HepG2 (cell line): ENCODE data around the gene NSMCE1. TPM values are rescaled to one million over a fixed set of nuclear protein-coding genes. Genes with fewer than 3 reads are reported as not detected.

ENCODE experiments used
- ATAC-seq: fragments of 200-7000 bp; cut with Tn5 transposase; 3 replicates; pipeline ENCODE4 v1.9.1; 2020; ENCODE audit warnings: mild to moderate bottlenecking, moderate library complexity
- BruUV-seq: library from RNA; stranded (reverse); fragments of 400-500 nt; replicated peaks from 2 replicates; lab custom pipeline; 2021; lab: Mats Ljungman, UMichigan
- CTCF ChIA-PET: fragments of 300-600 bp; formaldehyde crosslinking; extraction: SDS; loops from one replicate; lab custom pipeline; 2021; ENCODE audit warnings: low total read pairs, inconsistent platforms, low intra/inter-chr PET ratio; lab: Yijun Ruan, JAX
- POLR2A ChIA-PET: fragments of 350-600 bp; sonication (Branson Sonifier 250); formaldehyde crosslinking; loops from one replicate; lab custom pipeline; 2020; ENCODE audit warnings: antibody characterized with exemption, inconsistent platforms; lab: Yijun Ruan, JAX
- DNase-seq: peaks from one replicate; pipeline ENCODE4 v3.0.0-alpha.2; 2015; ENCODE audit warnings: low spot score
- FAIRE-seq: peaks from 3 replicates; lab custom pipeline; 2011; peaks lifted over from hg19 to GRCh38; lab: Jason Lieb, UNC
- H2AFZ ChIP-seq: one replicate; pipeline ENCODE4 v1.6.1; 2011; ENCODE audit warnings: low read length, inconsistent platforms
- H3K27ac ChIP-seq: fragments of 300-600 bp; 3 replicates; pipeline ENCODE4 v1.8.0; 2011; ENCODE audit warnings: mixed run types, mild to moderate bottlenecking, mixed read lengths, low read length, inconsistent platforms; ENCODE audit not compliant: insufficient read depth; ENCODE audit errors: extremely low read length
- H3K27me3 ChIP-seq, 2 experiments: fragments of 200-600 bp in 1 of 2; 2 replicates in 1 of 2; 3 replicates in 1 of 2; pipeline versions ENCODE4 v1.6.0 to v1.8.0; 2011; ENCODE audit warnings: low read length in 2 of 2, mild to moderate bottlenecking in 2 of 2, moderate library complexity in 2 of 2, inconsistent platforms in 1 of 2; ENCODE audit not compliant: insufficient read depth in 2 of 2, control insufficient read depth in 1 of 2
- H3K36me3 ChIP-seq, 2 experiments: fragments of 200-600 bp in 1 of 2; replicated peaks in 1 of 2; 2 replicates in 1 of 2; 3 replicates in 1 of 2; pipeline versions ENCODE4 v1.5.1 to v1.8.0; 2011; ENCODE audit warnings: low read length in 2 of 2, inconsistent platforms in 1 of 2; ENCODE audit not compliant: insufficient read depth in 2 of 2, control insufficient read depth in 1 of 2
- H3K4me1 ChIP-seq: 2 replicates; pipeline ENCODE4 v1.5.1; 2012; ENCODE audit warnings: low read length, inconsistent platforms; ENCODE audit not compliant: insufficient read depth
- H3K4me2 ChIP-seq: 2 replicates; pipeline ENCODE4 v1.6.0; 2011; ENCODE audit warnings: low read depth, low read length, inconsistent platforms
- H3K4me3 ChIP-seq, 3 experiments: fragments of 200-600 bp in 1 of 3; sonication (generic), shearing (Covaris generic) in 1 of 3; replicated peaks in 1 of 3; 2 replicates each; pipeline ENCODE4 v1.5.1; 2011 to 2016; ENCODE audit warnings: low read length in 3 of 3, inconsistent platforms in 2 of 3, low read depth in 2 of 3, mild to moderate bottlenecking in 2 of 3, control low read depth in 1 of 3, mixed read lengths in 1 of 3; ENCODE audit not compliant: insufficient read depth in 1 of 3
- H3K79me2 ChIP-seq: one replicate; pipeline ENCODE4 v1.6.1; 2011; ENCODE audit warnings: low read length, inconsistent platforms; ENCODE audit not compliant: insufficient read depth
- H3K9ac ChIP-seq: 2 replicates; pipeline ENCODE4 v1.6.0; 2011; ENCODE audit warnings: mild to moderate bottlenecking, low read depth, low read length, inconsistent platforms; ENCODE audit not compliant: insufficient read depth
- H3K9me3 ChIP-seq: 2 replicates; pipeline ENCODE4 v1.5.1; 2012; ENCODE audit warnings: mild to moderate bottlenecking, low read length
- H4K20me1 ChIP-seq: 2 replicates; pipeline ENCODE4 v1.6.0; 2011; ENCODE audit warnings: inconsistent platforms, mild to moderate bottlenecking, low read length, moderate library complexity; ENCODE audit not compliant: insufficient read depth
- ATM ChIP-seq: fragments of 450-650 bp; IDR thresholded peaks from 2 replicates; pipeline ENCODE4 v1.7.1; 2017; ENCODE audit warnings: mild to moderate bottlenecking, borderline replicate concordance
- NCOA5 ChIP-seq: sonication (generic); formaldehyde crosslinking; IDR thresholded peaks from 2 replicates; pipeline ENCODE4 v1.4.0; 2020; ENCODE audit warnings: missing genetic modification reagents
- NRL ChIP-seq: sonication (generic); formaldehyde crosslinking; IDR thresholded peaks from 2 replicates; pipeline ENCODE4 v1.5.0; 2020; ENCODE audit warnings: missing genetic modification reagents, mild to moderate bottlenecking, moderate library complexity, borderline replicate concordance
- STAG1 ChIP-seq: sonication (generic); formaldehyde crosslinking; IDR thresholded peaks from 2 replicates; pipeline ENCODE4 v1.4.0; 2020; ENCODE audit warnings: missing genetic modification reagents
- TAF1 ChIP-seq: sonication (generic); formaldehyde crosslinking; IDR thresholded peaks from 2 replicates; pipeline ENCODE4 v1.4.0; 2020; ENCODE audit warnings: missing genetic modification reagents
- ZNF274 ChIP-seq: sonication (generic); formaldehyde crosslinking; IDR thresholded peaks from 2 replicates; pipeline ENCODE4 v1.5.1; 2020; ENCODE audit warnings: mild to moderate bottlenecking, missing genetic modification reagents
- ZNF296 ChIP-seq: sonication (generic); formaldehyde crosslinking; conservative IDR thresholded peaks from 2 replicates; pipeline ENCODE4 v1.5.0; 2020; ENCODE audit warnings: mild to moderate bottlenecking, missing genetic modification reagents
- ZNF670 ChIP-seq: sonication (generic); formaldehyde crosslinking; IDR thresholded peaks from 2 replicates; pipeline ENCODE4 v1.8.0; 2022; ENCODE audit warnings: mild to moderate bottlenecking, missing genetic modification reagents, borderline replicate concordance
- WGBS: methylation state at CpG from one replicate; pipeline ENCODE4 v1.1.6; 2017; ENCODE audit warnings: low lambda C conversion rate; 5-methylcytosine and 5-hydroxymethylcytosine counted together
- in situ Hi-C: cut with HindIII; loops from 2 replicates; pipeline ENCODE4 v1.10.0; 2017; ENCODE audit warnings: low pct_unique_long_range_greater_than_20kb; ENCODE audit not compliant: extremely low pct_ligation_motif_present
- intact Hi-C: fragments of 100-400 bp; cut with micrococcal nuclease; formaldehyde crosslinking; loops from one replicate; pipeline ENCODE4 v1.10.0; 2022; ENCODE audit not compliant: unreplicated experiment
- polyA plus RNA-seq, 8 experiments: library from polyadenylated mRNA; depleted of rRNA in 3 of 8; stranded (reverse) in 7 of 8; unstranded in 1 of 8; fragments of >200 nt; fragmentation: Illumina TruSeq in 4 of 8; extraction: Trizol in 4 of 8; gene quantifications; 2 replicates each; pipeline versions ENCODE4 v1.2.1 to v1.2.3, GENCODE V29; 2011 to 2016; ENCODE audit warnings: low read depth in 4 of 8, missing spikeins in 1 of 8, mixed read lengths in 1 of 8; ENCODE audit not compliant: insufficient read depth in 1 of 8
- total RNA-seq, 5 experiments: library from RNA; depleted of rRNA; stranded (reverse); fragments of >200 nt; fragmentation: Illumina TruSeq; extraction: Trizol; gene quantifications; 2 replicates each; pipeline ENCODE4 v1.2.3, GENCODE V29; 2016; ENCODE audit warnings: low read depth in 1 of 5
- TF ChIP-seq, protein P1 (sequence below): sonication (generic); formaldehyde crosslinking; IDR thresholded peaks from 2 replicates; pipeline ENCODE4 v1.5.0; 2020; ENCODE audit warnings: mild to moderate bottlenecking, missing genetic modification reagents, moderate library complexity
- TF ChIP-seq, protein P2 (sequence below): sonication (generic); formaldehyde crosslinking; conservative IDR thresholded peaks from 2 replicates; pipeline ENCODE4 v1.4.0; 2020; ENCODE audit warnings: missing genetic modification reagents
- TF ChIP-seq, protein P3 (sequence below): sonication (generic); formaldehyde crosslinking; IDR thresholded peaks from 2 replicates; pipeline ENCODE4 v1.4.0; 2020; ENCODE audit warnings: missing genetic modification reagents, mild to moderate bottlenecking, borderline replicate concordance
- TF ChIP-seq, protein P4 (sequence below): sonication (generic); formaldehyde crosslinking; conservative IDR thresholded peaks from 2 replicates; pipeline ENCODE4 v1.4.0; 2020; ENCODE audit warnings: mild to moderate bottlenecking, missing genetic modification reagents, moderate library complexity
- TF ChIP-seq, protein P5 (sequence below): sonication (generic); formaldehyde crosslinking; IDR thresholded peaks from 2 replicates; pipeline ENCODE4 v1.5.0; 2020; ENCODE audit warnings: missing genetic modification reagents
- TF ChIP-seq, protein P6 (sequence below): IDR thresholded peaks from 2 replicates; pipeline ENCODE4 v1.6.1; 2016

Gene NSMCE1
- total and polyA plus RNA-seq, 2 of the 13 experiments (the other 11 are each of a cell fraction or from before 2014, with no cell fraction given) = 42.7 to 52.9 TPM

DNA sequence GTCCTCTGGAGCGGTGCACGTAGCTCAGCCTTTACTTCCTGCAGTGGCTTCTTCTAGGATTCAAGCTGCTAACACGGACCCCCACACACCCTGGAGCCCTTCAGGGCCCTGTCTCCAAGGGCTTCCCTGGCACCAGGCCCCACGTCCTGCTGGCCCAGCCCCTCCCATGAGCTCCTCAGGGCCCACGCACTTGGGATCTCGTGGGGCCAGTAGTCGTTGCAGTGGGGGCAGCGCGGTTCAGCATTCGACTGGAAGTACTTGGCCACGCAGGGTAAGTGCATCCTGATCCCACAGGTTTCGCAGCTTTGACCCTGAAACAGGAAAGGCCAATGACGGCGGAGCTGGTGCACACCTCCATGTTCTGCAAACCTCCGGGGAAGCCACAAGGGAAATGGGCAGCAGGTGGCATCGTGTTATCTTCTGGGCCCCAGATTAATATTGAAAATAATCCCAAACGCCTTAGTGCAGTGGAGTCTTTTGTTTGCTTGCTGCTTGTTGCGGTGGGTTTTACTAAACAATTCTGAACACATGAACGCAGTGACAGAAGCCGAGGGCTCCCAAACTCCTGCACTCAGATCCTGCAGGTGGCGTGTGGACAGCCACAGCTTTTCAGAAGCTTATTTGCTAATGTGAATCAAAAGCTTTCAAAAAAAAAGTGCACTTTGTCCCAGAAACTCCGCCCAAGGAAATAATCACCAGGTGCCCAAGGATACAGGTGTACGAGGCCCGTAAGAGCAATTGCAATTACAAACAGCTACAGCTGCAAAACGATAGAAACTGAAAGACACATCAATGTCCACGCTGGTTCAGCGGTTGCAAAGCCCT lies 42.8 kb downstream of the NSMCE1 start:
- in situ Hi-C loops = no loop called here
- ChIA-PET CTCF (no interaction called here), POLR2A (interaction anchor here (0.9 to 1.5 kb wide), 2 partner anchors 22 to 43 kb away, joined by 4 to 10 read pairs; partner anchors contain the start of genes KDM8 and NSMCE1)
- 86% methylated on average over 22 of the region's 27 CpGs for WGBS
- H3K4me3 ChIP-seq = no peak overlapping the region
- BruUV-seq = no TSS peak
- peak; percentile 4 for FAIRE-seq
- no peak overlapping the region for H2AFZ ChIP-seq
- H3K79me2 ChIP-seq = no peaks in the 10 kb centered on the region
- no peaks in the 10 kb centered on the region for H3K4me1 ChIP-seq
- H3K36me3 ChIP-seq = peaks cover 11 to 14% of the 10 kb centered on the region in 2 experiments; a peak in 3 of 5 replicates
- no peak overlapping the region for H3K9ac ChIP-seq
- H3K4me2 ChIP-seq = no peak overlapping the region
- no peak overlapping the region for H3K27ac ChIP-seq
- no peaks in the 10 kb centered on the region for H4K20me1 ChIP-seq
- DNase-seq = no peak
- H3K9me3 ChIP-seq = no peaks in the 10 kb centered on the region
- no peak for ATAC-seq
- no peaks in the 10 kb centered on the region for H3K27me3 ChIP-seq
- intact Hi-C loops = no loop called here
- TF ChIP-seq, protein P1, sequence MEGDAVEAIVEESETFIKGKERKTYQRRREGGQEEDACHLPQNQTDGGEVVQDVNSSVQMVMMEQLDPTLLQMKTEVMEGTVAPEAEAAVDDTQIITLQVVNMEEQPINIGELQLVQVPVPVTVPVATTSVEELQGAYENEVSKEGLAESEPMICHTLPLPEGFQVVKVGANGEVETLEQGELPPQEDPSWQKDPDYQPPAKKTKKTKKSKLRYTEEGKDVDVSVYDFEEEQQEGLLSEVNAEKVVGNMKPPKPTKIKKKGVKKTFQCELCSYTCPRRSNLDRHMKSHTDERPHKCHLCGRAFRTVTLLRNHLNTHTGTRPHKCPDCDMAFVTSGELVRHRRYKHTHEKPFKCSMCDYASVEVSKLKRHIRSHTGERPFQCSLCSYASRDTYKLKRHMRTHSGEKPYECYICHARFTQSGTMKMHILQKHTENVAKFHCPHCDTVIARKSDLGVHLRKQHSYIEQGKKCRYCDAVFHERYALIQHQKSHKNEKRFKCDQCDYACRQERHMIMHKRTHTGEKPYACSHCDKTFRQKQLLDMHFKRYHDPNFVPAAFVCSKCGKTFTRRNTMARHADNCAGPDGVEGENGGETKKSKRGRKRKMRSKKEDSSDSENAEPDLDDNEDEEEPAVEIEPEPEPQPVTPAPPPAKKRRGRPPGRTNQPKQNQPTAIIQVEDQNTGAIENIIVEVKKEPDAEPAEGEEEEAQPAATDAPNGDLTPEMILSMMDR = peak; percentile 6; the same call in 1 of the 2 replicates
- TF ChIP-seq, protein P2, sequence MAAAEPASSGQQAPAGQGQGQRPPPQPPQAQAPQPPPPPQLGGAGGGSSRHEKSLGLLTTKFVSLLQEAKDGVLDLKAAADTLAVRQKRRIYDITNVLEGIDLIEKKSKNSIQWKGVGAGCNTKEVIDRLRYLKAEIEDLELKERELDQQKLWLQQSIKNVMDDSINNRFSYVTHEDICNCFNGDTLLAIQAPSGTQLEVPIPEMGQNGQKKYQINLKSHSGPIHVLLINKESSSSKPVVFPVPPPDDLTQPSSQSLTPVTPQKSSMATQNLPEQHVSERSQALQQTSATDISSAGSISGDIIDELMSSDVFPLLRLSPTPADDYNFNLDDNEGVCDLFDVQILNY = no peak
- TF ChIP-seq NRL (CRISPR knock-in tag) (no peak), NCOA5 (CRISPR knock-in tag) (no peak), ATM (no peak), ZNF296 (CRISPR knock-in tag) (no peak), STAG1 (CRISPR knock-in tag) (peak; percentile 27; the same call in 1 of the 2 replicates), ZNF274 (0 out of 2 replicates have a peak, but pooled peaks have one; percentile 24), ZNF670 (CRISPR knock-in tag) (no peak), TAF1 (CRISPR knock-in tag) (no peak)
- TF ChIP-seq, protein P3, sequence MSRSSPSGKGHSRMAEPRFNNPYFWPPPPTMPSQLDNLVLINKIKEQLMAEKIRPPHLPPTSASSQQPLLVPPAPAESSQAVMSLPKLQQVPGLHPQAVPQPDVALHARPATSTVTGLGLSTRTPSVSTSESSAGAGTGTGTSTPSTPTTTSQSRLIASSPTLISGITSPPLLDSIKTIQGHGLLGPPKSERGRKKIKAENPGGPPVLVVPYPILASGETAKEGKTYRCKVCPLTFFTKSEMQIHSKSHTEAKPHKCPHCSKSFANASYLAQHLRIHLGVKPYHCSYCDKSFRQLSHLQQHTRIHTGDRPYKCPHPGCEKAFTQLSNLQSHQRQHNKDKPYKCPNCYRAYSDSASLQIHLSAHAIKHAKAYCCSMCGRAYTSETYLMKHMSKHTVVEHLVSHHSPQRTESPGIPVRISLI (CRISPR knock-in tag) = peak; percentile 39; the same call in 1 of the 2 replicates
- TF ChIP-seq, protein P4, sequence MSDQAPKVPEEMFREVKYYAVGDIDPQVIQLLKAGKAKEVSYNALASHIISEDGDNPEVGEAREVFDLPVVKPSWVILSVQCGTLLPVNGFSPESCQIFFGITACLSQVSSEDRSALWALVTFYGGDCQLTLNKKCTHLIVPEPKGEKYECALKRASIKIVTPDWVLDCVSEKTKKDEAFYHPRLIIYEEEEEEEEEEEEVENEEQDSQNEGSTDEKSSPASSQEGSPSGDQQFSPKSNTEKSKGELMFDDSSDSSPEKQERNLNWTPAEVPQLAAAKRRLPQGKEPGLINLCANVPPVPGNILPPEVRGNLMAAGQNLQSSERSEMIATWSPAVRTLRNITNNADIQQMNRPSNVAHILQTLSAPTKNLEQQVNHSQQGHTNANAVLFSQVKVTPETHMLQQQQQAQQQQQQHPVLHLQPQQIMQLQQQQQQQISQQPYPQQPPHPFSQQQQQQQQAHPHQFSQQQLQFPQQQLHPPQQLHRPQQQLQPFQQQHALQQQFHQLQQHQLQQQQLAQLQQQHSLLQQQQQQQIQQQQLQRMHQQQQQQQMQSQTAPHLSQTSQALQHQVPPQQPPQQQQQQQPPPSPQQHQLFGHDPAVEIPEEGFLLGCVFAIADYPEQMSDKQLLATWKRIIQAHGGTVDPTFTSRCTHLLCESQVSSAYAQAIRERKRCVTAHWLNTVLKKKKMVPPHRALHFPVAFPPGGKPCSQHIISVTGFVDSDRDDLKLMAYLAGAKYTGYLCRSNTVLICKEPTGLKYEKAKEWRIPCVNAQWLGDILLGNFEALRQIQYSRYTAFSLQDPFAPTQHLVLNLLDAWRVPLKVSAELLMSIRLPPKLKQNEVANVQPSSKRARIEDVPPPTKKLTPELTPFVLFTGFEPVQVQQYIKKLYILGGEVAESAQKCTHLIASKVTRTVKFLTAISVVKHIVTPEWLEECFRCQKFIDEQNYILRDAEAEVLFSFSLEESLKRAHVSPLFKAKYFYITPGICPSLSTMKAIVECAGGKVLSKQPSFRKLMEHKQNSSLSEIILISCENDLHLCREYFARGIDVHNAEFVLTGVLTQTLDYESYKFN = no peak
- TF ChIP-seq, protein P5, sequence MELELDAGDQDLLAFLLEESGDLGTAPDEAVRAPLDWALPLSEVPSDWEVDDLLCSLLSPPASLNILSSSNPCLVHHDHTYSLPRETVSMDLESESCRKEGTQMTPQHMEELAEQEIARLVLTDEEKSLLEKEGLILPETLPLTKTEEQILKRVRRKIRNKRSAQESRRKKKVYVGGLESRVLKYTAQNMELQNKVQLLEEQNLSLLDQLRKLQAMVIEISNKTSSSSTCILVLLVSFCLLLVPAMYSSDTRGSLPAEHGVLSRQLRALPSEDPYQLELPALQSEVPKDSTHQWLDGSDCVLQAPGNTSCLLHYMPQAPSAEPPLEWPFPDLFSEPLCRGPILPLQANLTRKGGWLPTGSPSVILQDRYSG (CRISPR knock-in tag) = no peak
- TF ChIP-seq, protein P6, sequence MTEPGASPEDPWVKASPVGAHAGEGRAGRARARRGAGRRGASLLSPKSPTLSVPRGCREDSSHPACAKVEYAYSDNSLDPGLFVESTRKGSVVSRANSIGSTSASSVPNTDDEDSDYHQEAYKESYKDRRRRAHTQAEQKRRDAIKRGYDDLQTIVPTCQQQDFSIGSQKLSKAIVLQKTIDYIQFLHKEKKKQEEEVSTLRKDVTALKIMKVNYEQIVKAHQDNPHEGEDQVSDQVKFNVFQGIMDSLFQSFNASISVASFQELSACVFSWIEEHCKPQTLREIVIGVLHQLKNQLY (CRISPR knock-in tag) = no peak
